GM19193 (cell line): Measurements from ENCODE around the gene PDE4D.

Experiments
- POLR2A ChIP-seq: IDR thresholded peaks from 4 replicates; pipeline ENCODE4 v1.6.1; 2011; ENCODE audit not compliant: insufficient read depth, insufficient read length; ENCODE audit errors: extremely low read depth

The PDE4D gene

DNA sequence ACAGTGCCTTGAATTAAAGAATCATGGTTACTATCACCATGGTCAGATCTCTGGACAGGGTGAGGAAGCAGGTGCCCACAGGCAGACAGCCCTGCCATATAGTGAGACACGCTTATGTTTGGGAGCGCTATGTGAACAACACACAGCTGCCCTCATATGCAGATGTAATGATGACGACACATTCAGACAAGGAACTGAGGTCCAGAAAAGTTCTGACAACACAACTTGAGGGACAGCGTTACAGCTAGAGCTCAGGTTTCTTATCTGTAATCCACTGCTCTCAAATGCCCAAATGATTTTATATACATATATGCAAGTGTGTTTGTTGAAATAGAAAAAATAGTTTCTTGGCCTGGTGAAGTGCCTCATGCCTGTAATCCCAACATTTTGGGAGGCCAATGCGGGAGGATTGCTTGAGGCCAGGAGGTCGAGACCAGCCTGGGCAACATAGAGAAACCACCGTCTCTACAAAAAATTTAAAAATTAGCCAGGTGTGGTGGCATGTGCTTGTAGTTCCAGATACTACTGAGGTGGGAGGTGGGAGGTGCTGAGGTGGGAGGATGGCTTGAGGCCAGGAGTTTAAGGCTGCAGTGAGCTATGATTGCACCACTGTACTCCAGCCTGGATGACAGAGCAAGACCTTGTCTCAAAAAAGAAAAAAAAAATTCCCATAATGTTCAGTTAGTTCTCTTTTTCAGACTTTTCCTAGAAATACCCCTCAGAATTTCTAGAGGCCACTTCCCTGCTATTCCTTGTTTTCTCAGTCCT, 887.4 kb downstream of the PDE4D start:
- TF ChIP-seq POLR2A = no peak

DNA sequence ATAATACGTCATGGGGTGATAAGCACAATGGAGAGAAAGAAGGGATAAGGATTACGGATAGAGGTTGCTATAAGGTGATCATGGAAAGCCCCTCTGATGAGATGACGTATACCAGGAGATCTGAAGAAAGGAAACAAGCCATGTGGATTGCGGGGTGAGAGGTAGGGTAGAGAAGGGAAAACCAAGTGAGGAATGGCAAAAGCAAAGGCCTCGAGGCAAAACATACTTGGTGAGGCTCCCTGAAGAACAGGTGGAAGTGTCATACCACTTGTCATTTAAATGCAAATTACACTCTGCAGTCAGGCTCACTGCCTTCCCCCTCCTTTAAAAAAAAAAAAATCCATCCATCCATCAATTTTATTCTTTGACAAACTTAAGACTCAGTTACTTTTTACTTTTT, 889.9 kb downstream of the PDE4D start:
- no peak for TF ChIP-seq POLR2A

DNA sequence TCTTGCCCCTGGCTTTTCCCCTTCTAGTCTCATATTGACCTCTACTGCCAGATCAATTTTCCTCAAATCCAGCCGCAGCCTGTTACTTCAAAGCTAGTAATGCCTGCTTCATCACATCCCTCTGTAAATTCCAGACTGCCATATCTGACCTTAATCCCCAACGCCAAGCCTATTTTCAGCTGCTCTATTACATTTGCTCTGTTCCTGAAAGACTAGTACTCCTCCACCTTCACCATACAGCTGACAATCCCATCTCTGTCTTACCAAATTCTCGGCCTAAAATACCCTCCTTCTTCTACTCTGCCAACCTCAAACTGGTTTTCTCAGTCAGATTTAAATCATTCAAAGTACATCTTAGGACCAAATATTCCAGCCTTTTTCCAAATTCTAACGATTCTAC, 890.4 kb downstream of the PDE4D start:
- no peak for TF ChIP-seq POLR2A

DNA sequence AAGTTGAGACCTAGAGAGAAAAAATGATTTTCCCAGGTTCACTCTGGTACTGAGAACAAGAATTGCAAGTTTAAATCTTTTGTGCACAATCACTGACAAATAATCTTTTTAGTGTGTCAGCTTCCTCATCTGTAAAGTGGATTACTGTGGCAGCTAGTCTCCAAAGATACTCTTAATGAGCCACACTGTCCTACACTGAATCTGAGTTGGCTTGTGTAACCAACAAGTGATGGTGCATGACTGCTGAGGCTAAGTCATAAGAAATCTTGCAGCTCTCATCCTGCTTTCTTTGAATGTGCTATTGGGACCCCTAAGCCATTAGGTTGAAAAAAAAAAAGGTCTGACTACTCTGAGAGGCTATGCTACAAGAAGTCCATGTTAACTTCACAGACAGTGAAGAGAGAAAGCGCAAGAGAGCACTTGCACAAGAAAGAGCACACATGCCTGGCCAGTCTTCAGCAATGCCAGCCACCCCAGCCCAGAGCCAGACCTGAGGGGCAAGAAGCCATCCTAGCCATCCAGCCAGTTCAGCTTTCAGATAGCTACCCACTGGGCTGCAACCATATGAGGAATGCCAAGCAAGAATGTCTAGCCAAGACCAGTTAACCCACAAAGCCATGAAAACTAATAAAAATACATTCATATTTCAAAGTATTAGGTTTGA, 891.2 kb downstream of the PDE4D start:
- no peak for TF ChIP-seq POLR2A

DNA sequence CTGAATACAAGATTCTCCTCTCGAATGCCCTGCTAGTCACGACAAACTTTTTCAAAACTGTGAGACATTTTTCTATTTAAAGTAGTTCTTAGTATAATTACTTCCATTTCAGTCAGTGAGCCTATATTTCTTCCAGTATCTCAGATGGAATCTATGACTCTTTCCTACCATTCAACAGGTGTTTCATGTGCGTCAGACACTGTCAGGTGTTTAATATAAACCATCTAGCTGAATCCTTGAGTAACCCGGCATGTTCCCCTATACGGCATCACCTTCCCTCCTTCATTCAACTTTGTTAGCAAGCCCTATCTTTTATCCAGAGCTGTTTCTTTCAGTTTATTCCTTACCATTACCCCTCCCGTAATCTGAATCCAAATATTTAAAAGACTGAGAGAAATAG, 891.8 kb downstream of the PDE4D start:
- TF ChIP-seq POLR2A = no peak

DNA sequence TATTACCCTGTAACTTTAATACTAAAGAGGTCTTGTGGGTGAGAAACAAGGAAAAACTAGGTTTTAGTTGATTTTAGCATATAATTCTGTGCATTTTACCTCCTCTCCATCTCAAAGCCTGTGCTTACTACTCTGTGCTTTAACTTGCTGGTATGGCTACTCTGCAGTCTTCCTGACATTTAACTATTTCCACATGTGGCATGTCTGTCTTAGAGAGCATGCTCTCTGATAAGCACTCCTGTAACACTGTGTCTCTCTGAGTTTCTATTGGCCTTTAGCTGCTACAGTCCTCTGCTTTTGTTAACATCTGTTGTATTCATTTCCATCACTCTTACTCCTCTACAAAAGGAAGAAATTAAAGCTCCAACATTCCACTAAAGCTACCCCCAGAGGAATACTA, 892.4 kb downstream of the PDE4D start:
- no peak for TF ChIP-seq POLR2A

DNA sequence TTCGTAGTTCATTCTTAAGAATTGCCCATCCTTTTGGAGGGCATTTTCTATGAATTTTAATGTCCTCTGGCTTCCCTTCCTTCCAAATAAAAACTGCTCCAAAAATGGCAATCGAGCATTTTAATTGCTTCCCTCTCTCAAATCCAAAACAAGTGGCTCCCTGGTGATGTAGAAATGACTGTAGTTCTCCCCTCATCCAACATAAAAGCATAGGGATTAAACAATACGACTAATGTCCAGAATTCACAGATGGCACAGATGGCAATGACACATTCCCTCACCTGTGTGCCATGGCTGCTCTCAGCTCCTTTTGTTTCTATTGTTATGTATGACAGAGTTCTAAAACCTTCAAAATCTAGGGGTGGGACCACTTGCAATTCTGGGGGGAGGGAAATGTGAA, 893.3 kb downstream of the PDE4D start:
- TF ChIP-seq POLR2A = no peak

DNA sequence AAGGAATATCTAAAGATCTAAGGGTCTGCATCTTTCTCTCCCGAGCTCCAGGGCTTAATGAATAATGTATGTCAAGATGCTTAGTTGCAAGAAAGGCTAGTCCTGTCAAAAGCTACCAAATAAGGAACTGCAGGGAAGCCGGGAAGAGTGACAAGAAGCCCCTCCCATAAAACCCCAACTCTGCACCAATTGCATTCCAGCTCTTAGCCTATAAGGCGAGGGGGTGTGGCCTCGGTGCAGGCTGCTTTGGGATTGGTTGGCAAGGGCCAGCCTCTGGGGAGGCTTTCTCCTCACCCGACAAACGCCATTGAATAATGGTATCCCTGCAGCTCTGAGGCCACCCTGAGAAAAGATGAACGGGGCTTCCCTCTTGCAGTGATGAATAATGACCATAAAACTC, 893.7 kb downstream of the PDE4D start:
- TF ChIP-seq POLR2A = no peak

DNA sequence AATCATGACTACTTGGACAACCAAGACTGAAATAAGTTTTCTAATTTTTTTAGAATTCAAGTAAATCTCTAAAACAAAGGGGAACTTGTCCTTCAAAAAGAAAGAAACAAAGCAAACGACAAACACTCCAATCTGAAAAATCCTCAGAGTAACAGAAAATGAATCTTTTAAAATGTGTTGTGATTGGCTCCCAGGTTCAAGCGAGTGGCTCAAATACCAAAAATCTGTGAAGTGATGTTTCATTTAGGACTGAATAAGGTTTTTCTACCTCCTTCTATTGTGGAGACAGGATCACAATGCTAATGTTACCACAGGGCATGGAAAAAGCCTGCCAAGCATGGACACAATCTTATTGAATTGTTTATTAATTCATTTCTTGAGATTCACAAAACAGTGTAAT, 895.0 kb downstream of the PDE4D start:
- TF ChIP-seq POLR2A = no peak

DNA sequence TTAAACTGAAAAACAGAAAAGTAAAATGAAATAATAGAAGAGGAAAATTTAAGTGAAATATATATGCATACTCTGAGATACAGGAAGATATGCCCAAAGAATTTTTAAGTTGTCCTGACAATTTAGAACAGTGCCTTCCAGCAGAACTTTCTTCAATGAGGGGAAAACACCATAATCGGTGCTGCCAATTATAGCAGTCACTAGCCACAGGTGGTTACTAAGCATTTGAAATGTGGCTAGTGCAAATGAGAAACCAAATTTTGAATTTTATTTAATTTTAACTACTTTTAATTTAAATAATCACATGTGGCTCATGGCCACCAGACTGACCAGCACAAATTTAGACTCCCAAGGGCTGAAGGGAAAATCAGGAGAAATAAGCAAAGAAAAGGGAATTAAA, 900.1 kb downstream of the PDE4D start:
- no peak for TF ChIP-seq POLR2A

DNA sequence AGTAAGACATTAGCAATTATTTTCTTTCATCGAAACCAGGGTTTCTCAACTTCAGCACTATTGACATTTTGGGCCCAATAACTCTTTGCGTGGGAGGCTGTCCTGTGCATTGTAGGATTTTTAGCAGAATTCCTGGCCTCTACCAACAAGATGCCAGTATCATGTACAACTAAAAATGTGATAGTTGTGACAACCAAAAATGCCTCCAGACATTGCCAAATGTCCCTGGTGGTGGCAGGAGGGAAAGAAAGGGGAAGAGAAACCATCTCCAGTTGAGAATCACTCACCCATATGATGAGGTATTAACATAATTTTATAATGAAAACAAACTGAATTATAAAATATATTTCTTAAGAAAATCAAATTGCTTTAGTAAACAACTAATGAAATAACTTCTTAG, 904.6 kb downstream of the PDE4D start:
- no peak for TF ChIP-seq POLR2A

DNA sequence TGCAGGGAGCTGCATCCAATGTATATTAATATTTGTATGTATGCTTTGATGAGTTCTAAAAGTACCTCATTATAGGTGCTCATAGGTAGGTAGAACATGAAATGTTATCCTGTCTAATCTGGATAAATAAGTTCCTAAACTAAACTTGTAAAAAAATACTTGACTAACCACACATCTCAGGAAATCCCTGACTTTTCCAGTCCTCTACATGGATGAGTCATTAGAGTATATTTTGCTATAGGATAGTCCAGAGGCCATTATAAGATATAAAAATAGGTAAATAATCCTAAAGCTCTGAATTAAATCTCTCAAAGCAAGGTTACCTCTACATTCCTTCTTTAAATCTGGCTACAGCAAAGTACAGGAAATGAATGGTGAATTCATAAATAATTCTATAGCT, 906.3 kb downstream of the PDE4D start:
- no peak for TF ChIP-seq POLR2A

DNA sequence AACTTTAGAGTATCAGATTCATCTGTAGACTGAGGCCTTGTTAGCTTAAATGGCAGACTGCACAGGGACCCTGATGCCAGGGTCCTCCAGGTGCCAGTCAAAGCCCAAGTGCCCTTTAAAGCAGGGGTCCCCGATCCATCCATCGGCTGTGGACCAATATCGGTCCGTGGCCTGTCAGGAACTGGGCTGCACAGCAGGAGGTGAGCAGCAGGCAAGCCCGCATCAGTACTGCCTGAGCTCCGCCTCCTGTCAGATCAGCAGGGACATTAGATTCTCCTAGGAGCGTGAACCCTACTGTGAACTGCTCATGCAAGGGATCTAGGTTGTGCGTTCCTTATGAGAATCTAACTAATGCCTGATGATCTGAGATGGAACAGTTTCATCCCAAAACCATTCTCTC, 907.2 kb downstream of the PDE4D start:
- TF ChIP-seq POLR2A = no peak

DNA sequence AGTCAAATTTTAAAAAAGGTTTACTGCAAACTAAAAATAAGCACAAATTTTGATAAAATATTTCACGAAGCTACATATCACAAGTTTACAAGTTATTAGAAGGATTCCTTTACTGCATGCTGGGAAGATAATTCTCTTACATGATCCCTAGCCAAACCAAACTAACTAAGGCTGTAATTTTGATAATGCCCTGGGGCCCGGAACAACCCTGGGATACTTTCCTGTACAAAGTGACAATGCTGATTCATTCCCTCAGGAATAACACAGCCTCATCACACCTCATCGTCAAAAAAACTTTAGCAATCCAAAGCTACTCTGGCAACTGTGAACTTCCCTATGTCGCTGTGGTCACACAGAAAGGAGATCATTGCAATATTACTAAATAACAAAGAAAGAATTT, 907.8 kb downstream of the PDE4D start:
- no peak for TF ChIP-seq POLR2A

DNA sequence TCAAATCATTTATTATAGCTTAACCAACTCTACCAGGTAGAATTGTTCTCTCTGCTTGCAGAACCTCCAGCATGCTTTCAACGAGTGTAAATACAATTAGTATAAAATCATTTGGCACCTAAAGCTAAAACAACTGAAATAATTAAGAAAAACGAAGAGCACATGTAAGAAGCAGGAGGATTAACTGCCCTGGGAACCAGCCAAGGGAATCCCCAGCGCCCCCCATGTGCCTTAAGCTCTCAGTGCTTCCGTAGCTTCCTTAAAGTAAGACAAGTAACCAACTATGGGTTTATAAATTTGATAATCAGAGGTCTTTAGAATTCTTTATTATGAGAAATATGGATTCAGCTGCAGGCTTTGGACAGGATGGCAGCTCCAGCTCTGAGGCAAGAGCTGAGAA, 908.2 kb downstream of the PDE4D start:
- no peak for TF ChIP-seq POLR2A
